ENCODE results near the gene CCDC148. TPM values are rescaled to one million over a fixed set of nuclear protein-coding genes. Genes with fewer than 3 reads are reported as not detected.

CCDC148 gene
- 0.35 and 0.38 TPM in 2 replicates for total RNA-seq (ENCODE audit: low replicate concordance)

GRCh38 chr2:158456309-158457066, at the start of gene CCDC148, which contains the start of gene PKP4:
Gene CCDC148, minus strand, starts transcription at chr2:158456753. Its CDS starts 314 bp downstream, at chr2:158456439.
Gene PKP4, plus strand, starts transcription at chr2:158456952. Its CDS starts 76,233 bp downstream, at chr2:158533185.

Other genes starting within 250 kb of the CCDC148 start
- gene PKP4, start 199 bp upstream of the CCDC148 start, total RNA-seq (ENCODE audit: low replicate concordance): 25.8 and 33.8 TPM in 2 replicates

All from smooth muscle cell of the coronary artery (primary cell).